Neural progenitor cell (in vitro differentiated cells): ENCODE results near the gene METTL25B. TPM values are rescaled to one million over a fixed set of nuclear protein-coding genes. Genes with fewer than 3 reads are reported as not detected.

Experiments used
- DNase-seq: peaks from one replicate; pipeline ENCODE4 v3.0.0-alpha.2; 2016; ENCODE audit warnings: low spot score
- H2AFZ ChIP-seq: fragments of 200-600 bp; sonication (generic); replicated peaks from 2 replicates; pipeline ENCODE4 v1.6.1; 2016; ENCODE audit warnings: antibody characterized with exemption
- H3F3A ChIP-seq: fragments of 200-600 bp; sonication (generic); 2 replicates; pipeline ENCODE4 v1.6.1; 2016; ENCODE audit warnings: antibody characterized with exemption, low read depth
- H3K27ac ChIP-seq: fragments of 200-600 bp; sonication (generic); 2 replicates; pipeline ENCODE4 v1.5.1; 2016; ENCODE audit warnings: mild to moderate bottlenecking
- H3K27me3 ChIP-seq: fragments of 200-600 bp; sonication (generic); 2 replicates; pipeline ENCODE4 v1.6.1; 2016; ENCODE audit warnings: mild to moderate bottlenecking, moderate library complexity
- H3K36me3 ChIP-seq: fragments of 200-600 bp; sonication (generic); 2 replicates; pipeline ENCODE4 v1.5.1; 2016
- H3K4me1 ChIP-seq: fragments of 200-600 bp; sonication (generic); 2 replicates; pipeline ENCODE4 v1.6.1; 2016; ENCODE audit warnings: mixed run types
- H3K4me2 ChIP-seq: fragments of 200-600 bp; sonication (generic); 2 replicates; pipeline ENCODE4 v1.6.1; 2016
- H3K4me3 ChIP-seq: fragments of 200-600 bp; sonication (generic); 2 replicates; pipeline ENCODE4 v1.5.1; 2016
- H3K79me2 ChIP-seq: fragments of 200-600 bp; sonication (generic); 2 replicates; pipeline ENCODE4 v1.6.1; 2016; ENCODE audit warnings: low read depth
- H3K9ac ChIP-seq: fragments of 200-600 bp; sonication (generic); 2 replicates; pipeline ENCODE4 v1.6.1; 2016
- H3K9me3 ChIP-seq: fragments of 200-600 bp; sonication (generic); 2 replicates; pipeline ENCODE4 v1.5.1; 2016; ENCODE audit warnings: low read depth
- H4K20me1 ChIP-seq: fragments of 200-600 bp; sonication (generic); 2 replicates; pipeline ENCODE4 v1.6.1; 2016; ENCODE audit warnings: low read depth
- H3K27ac Mint-ChIP-seq: 3 replicates; pipeline ENCODE4 v1.8.0; 2021; ENCODE audit warnings: mixed read lengths
- H3K27me3 Mint-ChIP-seq: 2 replicates; pipeline ENCODE4 v1.8.0; 2022; ENCODE audit warnings: low read depth, mild to moderate bottlenecking, inconsistent platforms, moderate library complexity, mixed read lengths; ENCODE audit not compliant: insufficient read depth
- H3K36me3 Mint-ChIP-seq: 3 replicates; pipeline ENCODE4 v1.8.0; 2021; ENCODE audit warnings: mixed read lengths
- H3K4me1 Mint-ChIP-seq: 3 replicates; pipeline ENCODE4 v1.8.0; 2021; ENCODE audit warnings: mixed read lengths
- H3K4me3 Mint-ChIP-seq: 3 replicates; pipeline ENCODE4 v1.8.0; 2021; ENCODE audit warnings: mild to moderate bottlenecking, moderate library complexity, mixed read lengths
- H3K9me3 Mint-ChIP-seq: 3 replicates; pipeline ENCODE4 v1.8.0; 2020; ENCODE audit warnings: mixed read lengths
- CTCF ChIP-seq: fragments of 200-600 bp; sonication (generic); IDR thresholded peaks from 2 replicates; pipeline ENCODE4 v1.5.1; 2017; ENCODE audit warnings: antibody characterized with exemption, mild to moderate bottlenecking
- EZH2 ChIP-seq: fragments of 200-600 bp; sonication (generic); IDR thresholded peaks from 2 replicates; pipeline ENCODE4 v1.6.1; 2017; ENCODE audit warnings: antibody characterized with exemption, mild to moderate bottlenecking, moderate library complexity
- EZH2phosphoT487 ChIP-seq: fragments of 200-600 bp; sonication (generic); IDR thresholded peaks from 2 replicates; pipeline ENCODE4 v1.6.1; 2017; ENCODE audit warnings: antibody characterized with exemption
- total RNA-seq: library from RNA; depleted of rRNA; stranded (reverse); fragments of >200 nt; gene quantifications from 2 replicates; pipeline ENCODE4 v1.2.3, GENCODE V29; 2015; ENCODE audit warnings: low replicate concordance

METTL25B gene
- total RNA-seq, 1 donor from 2014 or later: 21.4 TPM

GRCh38 chr1:156777573-156777972, 49.3 kb downstream of the METTL25B start:
- no peak overlapping the region for H3K27ac Mint-ChIP-seq

GRCh38 chr1:156781585-156782186, 53.4 kb downstream of the METTL25B start:
- TF ChIP-seq EZH2phosphoT487 (no peak), EZH2 (no peak), CTCF (no peak)
- Histone ChIP-seq H3K4me1 (no peaks in the 10 kb centered on the region), H4K20me1 (peaks cover 50% of the 10 kb centered on the region), H3K4me3 (no peak overlapping the region), H3F3A (no peaks in the 10 kb centered on the region), H3K9me3 (no peaks in the 10 kb centered on the region), H3K79me2 (peaks cover 77% of the 10 kb centered on the region), H3K9ac (no peak overlapping the region), H2AFZ (no peak overlapping the region), H3K4me2 (no peak overlapping the region), H3K27me3 (no peaks in the 10 kb centered on the region), H3K27ac (no peak overlapping the region), H3K36me3 (no peaks in the 10 kb centered on the region)
- peaks cover 28% of the 10 kb centered on the region for H3K36me3 Mint-ChIP-seq
- H3K27ac Mint-ChIP-seq: no peak overlapping the region
- H3K9me3 Mint-ChIP-seq: no peaks in the 10 kb centered on the region
- no peaks in the 10 kb centered on the region for H3K27me3 Mint-ChIP-seq
- H3K4me1 Mint-ChIP-seq: no peaks in the 10 kb centered on the region
- H3K4me3 Mint-ChIP-seq: no peak overlapping the region
- no peak for DNase-seq

More at GRCh38 chr1:156777573-156777972, 49.3 kb downstream of the METTL25B start:
- Mint-ChIP-seq H3K27me3 (no peaks in the 10 kb centered on the region), H3K36me3 (peaks cover 29% of the 10 kb centered on the region), H3K4me3 (no peak overlapping the region), H3K9me3 (no peaks in the 10 kb centered on the region), H3K4me1 (peaks cover 8% of the 10 kb centered on the region)
- H3K4me1 ChIP-seq: no peaks in the 10 kb centered on the region
- no peaks in the 10 kb centered on the region for H3K36me3 ChIP-seq
- H3K4me2 ChIP-seq: no peak overlapping the region
- peaks cover 99% of the 10 kb centered on the region for H3K79me2 ChIP-seq
- no peak overlapping the region for H3K27ac ChIP-seq
- no peaks in the 10 kb centered on the region for H3K9me3 ChIP-seq
- TF ChIP-seq EZH2 (no peak), CTCF (no peak), EZH2phosphoT487 (no peak)
- peaks cover 7% of the 10 kb centered on the region for H3F3A ChIP-seq
- H3K9ac ChIP-seq: no peak overlapping the region
- H3K27me3 ChIP-seq: no peaks in the 10 kb centered on the region
- DNase-seq: no peak
- H3K4me3 ChIP-seq: no peak overlapping the region
- peaks cover 75% of the 10 kb centered on the region for H4K20me1 ChIP-seq
- H2AFZ ChIP-seq: no peak overlapping the region

- Histone ChIP-seq H3F3A (no peaks in the 10 kb centered on the region), H3K27me3 (no peaks in the 10 kb centered on the region), H3K4me3 (no peak overlapping the region), H4K20me1 (peaks cover 39% of the 10 kb centered on the region), H3K79me2 (peaks cover 45% of the 10 kb centered on the region), H3K9me3 (no peaks in the 10 kb centered on the region), H3K4me2 (no peak overlapping the region), H3K27ac (no peak overlapping the region), H3K9ac (no peak overlapping the region), H3K36me3 (no peaks in the 10 kb centered on the region), H3K4me1 (no peaks in the 10 kb centered on the region), H2AFZ (no peak overlapping the region)
- H3K27ac Mint-ChIP-seq: no peak overlapping the region
- H3K36me3 Mint-ChIP-seq: peaks cover 40% of the 10 kb centered on the region
- TF ChIP-seq EZH2 (no peak), CTCF (no peak), EZH2phosphoT487 (no peak)
- H3K4me3 Mint-ChIP-seq: no peak overlapping the region
- no peaks in the 10 kb centered on the region for H3K27me3 Mint-ChIP-seq
- no peaks in the 10 kb centered on the region for H3K4me1 Mint-ChIP-seq
- no peaks in the 10 kb centered on the region for H3K9me3 Mint-ChIP-seq
- no peak for DNase-seq
Measured at GRCh38 chr1:156785458-156785857, 57.2 kb downstream of the METTL25B start.

Other genes starting within 250 kb of the METTL25B start
- 1.8 and 7.1 TPM in 2 replicates for gene MEF2D, start 227.7 kb upstream of the METTL25B start, total RNA-seq
- 31.5 and 59.2 TPM in 2 replicates for gene IQGAP3, start 155.9 kb upstream of the METTL25B start, total RNA-seq
- gene TTC24, start 148.7 kb upstream of the METTL25B start, total RNA-seq: not detected in 2 replicates
- 32.8 and 51.3 TPM in 2 replicates for gene NAXE, start 136.7 kb upstream of the METTL25B start, total RNA-seq
- gene GPATCH4, start 127.0 kb upstream of the METTL25B start, total RNA-seq: 17.2 and 18.6 TPM in 2 replicates
- gene HAPLN2, start 109.1 kb upstream of the METTL25B start, total RNA-seq: 0.65 TPM in 1 of 2 replicates, not detected in the other
- 0.46 TPM in 1 of 2 replicates, not detected in the other for gene BCAN, start 86.4 kb upstream of the METTL25B start, total RNA-seq
- gene NES, start 51.1 kb upstream of the METTL25B start, total RNA-seq: 83.8 and 219 TPM in 2 replicates
- 110 and 156 TPM in 2 replicates for gene CRABP2, start 22.9 kb upstream of the METTL25B start, total RNA-seq
- 17.4 and 23.7 TPM in 2 replicates for gene ISG20L2, start 297 bp downstream of the METTL25B start, total RNA-seq
- gene MRPL24, start 12.6 kb downstream of the METTL25B start, total RNA-seq: 21.4 and 24.7 TPM in 2 replicates
- 246 and 366 TPM in 2 replicates for gene HDGF, start 23.2 kb downstream of the METTL25B start, total RNA-seq
- gene PRCC, start 39.1 kb downstream of the METTL25B start, total RNA-seq: 30.1 and 43.1 TPM in 2 replicates
- 1.2 TPM in 1 of 2 replicates, not detected in the other for gene SH2D2A, start 88.4 kb downstream of the METTL25B start, total RNA-seq
- not detected in 2 replicates for gene INSRR, start 130.6 kb downstream of the METTL25B start, total RNA-seq
- gene NTRK1, start 132.4 kb downstream of the METTL25B start, total RNA-seq: 0.15 TPM in 1 of 2 replicates, not detected in the other
- gene PEAR1, start 165.2 kb downstream of the METTL25B start, total RNA-seq: 0.06 TPM in 1 of 2 replicates, not detected in the other
- not detected in 2 replicates for gene LRRC71, start 192.2 kb downstream of the METTL25B start, total RNA-seq